GM11168 (cell line): ENCODE measurements around the gene JAZF1.

Experiments used
- in situ Hi-C: fragments of 300-500 bp; cut with MboI; formaldehyde crosslinking; loops from one replicate; pipeline ENCODE4 v1.12.0; 2022; ENCODE audit warnings: low sequenced_read_pairs; ENCODE audit not compliant: unreplicated experiment

Gene JAZF1

GRCh38 chr7:28083164-28083997, 97.2 kb downstream of the JAZF1 start:
- in situ Hi-C loops = no loop called here

GRCh38 chr7:28082071-28082470, 98.5 kb downstream of the JAZF1 start:
- in situ Hi-C loops = no loop called here

- in situ Hi-C loops = no loop called here
Observed at GRCh38 chr7:28081016-28081415, 99.6 kb downstream of the JAZF1 start.

- in situ Hi-C loops = no loop called here
Observed at GRCh38 chr7:28078036-28078901, 102.3 kb downstream of the JAZF1 start.

- in situ Hi-C loops = no loop called here
Observed at GRCh38 chr7:28077616-28078015, 103.0 kb downstream of the JAZF1 start.

- in situ Hi-C loops = no loop called here
Observed at GRCh38 chr7:28076423-28077200, 104.0 kb downstream of the JAZF1 start.

GRCh38 chr7:28075674-28076358, 104.8 kb downstream of the JAZF1 start:
- in situ Hi-C loops = no loop called here

- in situ Hi-C loops = no loop called here
Observed at GRCh38 chr7:28072876-28073514, 107.6 kb downstream of the JAZF1 start.

GRCh38 chr7:28071570-28071969, 109.0 kb downstream of the JAZF1 start:
- in situ Hi-C loops = no loop called here

- in situ Hi-C loops = no loop called here
Observed at GRCh38 chr7:28070297-28071055, 110.1 kb downstream of the JAZF1 start.

GRCh38 chr7:28069807-28070206, 110.8 kb downstream of the JAZF1 start:
- in situ Hi-C loops = no loop called here

- in situ Hi-C loops = no loop called here
Observed at GRCh38 chr7:28069388-28069787, 111.2 kb downstream of the JAZF1 start.

- in situ Hi-C loops = no loop called here
Observed at GRCh38 chr7:28068811-28069216, 111.8 kb downstream of the JAZF1 start.

GRCh38 chr7:28067171-28067570, 113.4 kb downstream of the JAZF1 start:
- in situ Hi-C loops = no loop called here

- in situ Hi-C loops = no loop called here
Observed at GRCh38 chr7:28065721-28066285, 114.8 kb downstream of the JAZF1 start.

GRCh38 chr7:28065308-28065707, 115.3 kb downstream of the JAZF1 start:
- in situ Hi-C loops = no loop called here

- in situ Hi-C loops = no loop called here
Observed at GRCh38 chr7:28064437-28064836, 116.2 kb downstream of the JAZF1 start.

- in situ Hi-C loops = no loop called here
Observed at GRCh38 chr7:28062197-28062991, 118.2 kb downstream of the JAZF1 start.
